Fibroblast of villous mesenchyme (primary cell): ENCODE measurements around the gene CNGA3. TPM values are rescaled to one million over a fixed set of nuclear protein-coding genes. Genes with fewer than 3 reads are reported as not detected.

ENCODE experiments used
- DNase-seq: peaks from one replicate; pipeline ENCODE4 v3.0.0-alpha.2; 2010; ENCODE audit warnings: low read depth
- H3K4me3 ChIP-seq: 2 replicates; pipeline ENCODE4 v1.5.1; 2011; ENCODE audit warnings: low read depth, mild to moderate bottlenecking, low read length
- total RNA-seq: library from RNA; depleted of rRNA; stranded (reverse); fragments of >200 nt; gene quantifications from 2 replicates; pipeline ENCODE4 v1.2.3, GENCODE V29; 2012
- TF ChIP-seq, protein P1 (sequence below): IDR thresholded peaks from 2 replicates; pipeline ENCODE4 v1.5.1; 2012; ENCODE audit warnings: low read depth, mild to moderate bottlenecking, low read length; ENCODE audit not compliant: insufficient read depth

CNGA3 gene
- total RNA-seq, 1 donor = not detected

DNA sequence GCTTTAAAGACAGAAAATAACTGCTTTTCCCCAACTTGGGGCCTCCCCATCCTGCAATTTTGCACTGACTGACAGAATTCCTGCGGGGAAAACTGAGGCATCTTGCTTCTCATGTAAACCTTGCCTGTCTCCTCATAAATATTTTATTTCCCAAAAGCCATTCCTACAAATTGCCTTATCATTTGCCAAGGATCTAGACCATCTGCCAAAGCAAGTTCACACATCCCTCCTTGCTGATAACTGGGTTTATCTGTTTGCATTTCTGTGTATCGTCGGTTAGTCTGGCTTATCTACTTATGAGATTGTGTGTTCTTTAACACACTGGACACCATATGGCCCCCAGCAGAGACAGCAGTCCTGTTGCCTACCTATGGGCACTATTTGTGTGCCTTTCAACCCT is 3.0 kb upstream of the CNGA3 start:
- no peak overlapping the region for H3K4me3 ChIP-seq
- DNase-seq = no peak
- TF ChIP-seq, protein P1, sequence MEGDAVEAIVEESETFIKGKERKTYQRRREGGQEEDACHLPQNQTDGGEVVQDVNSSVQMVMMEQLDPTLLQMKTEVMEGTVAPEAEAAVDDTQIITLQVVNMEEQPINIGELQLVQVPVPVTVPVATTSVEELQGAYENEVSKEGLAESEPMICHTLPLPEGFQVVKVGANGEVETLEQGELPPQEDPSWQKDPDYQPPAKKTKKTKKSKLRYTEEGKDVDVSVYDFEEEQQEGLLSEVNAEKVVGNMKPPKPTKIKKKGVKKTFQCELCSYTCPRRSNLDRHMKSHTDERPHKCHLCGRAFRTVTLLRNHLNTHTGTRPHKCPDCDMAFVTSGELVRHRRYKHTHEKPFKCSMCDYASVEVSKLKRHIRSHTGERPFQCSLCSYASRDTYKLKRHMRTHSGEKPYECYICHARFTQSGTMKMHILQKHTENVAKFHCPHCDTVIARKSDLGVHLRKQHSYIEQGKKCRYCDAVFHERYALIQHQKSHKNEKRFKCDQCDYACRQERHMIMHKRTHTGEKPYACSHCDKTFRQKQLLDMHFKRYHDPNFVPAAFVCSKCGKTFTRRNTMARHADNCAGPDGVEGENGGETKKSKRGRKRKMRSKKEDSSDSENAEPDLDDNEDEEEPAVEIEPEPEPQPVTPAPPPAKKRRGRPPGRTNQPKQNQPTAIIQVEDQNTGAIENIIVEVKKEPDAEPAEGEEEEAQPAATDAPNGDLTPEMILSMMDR = no peak

GRCh38 chr2:98347298-98348065 is 1.2 kb downstream of the CNGA3 start:
- no peak overlapping the region for H3K4me3 ChIP-seq
- DNase-seq = no peak
- TF ChIP-seq, protein P1 = no peak

DNA sequence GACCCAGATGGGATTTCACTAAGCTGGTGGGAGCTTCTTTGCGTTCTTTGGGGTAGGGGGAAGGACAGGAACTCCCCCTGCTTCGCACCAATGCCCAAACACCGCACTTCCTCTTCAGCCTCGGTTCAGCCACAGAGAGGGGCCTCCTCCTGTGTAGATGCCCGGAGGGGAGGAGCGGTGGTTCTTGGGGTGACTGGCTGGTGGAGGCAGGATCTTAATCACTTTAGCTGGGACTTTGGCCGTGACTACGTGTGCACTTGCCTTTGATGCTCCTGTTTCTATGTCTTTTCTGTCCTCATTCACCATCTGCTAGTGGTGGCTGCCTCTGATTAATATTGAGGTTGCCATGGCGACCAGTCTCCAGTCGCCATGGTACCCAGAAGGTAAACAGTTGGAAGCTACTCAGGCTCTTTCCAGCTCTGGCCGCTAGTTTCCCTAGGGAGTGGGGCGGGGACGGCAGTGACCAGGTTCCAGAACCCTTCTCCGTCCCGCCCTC is 1.9 kb downstream of the CNGA3 start:
- no peak overlapping the region for H3K4me3 ChIP-seq
- no peak for DNase-seq

DNA sequence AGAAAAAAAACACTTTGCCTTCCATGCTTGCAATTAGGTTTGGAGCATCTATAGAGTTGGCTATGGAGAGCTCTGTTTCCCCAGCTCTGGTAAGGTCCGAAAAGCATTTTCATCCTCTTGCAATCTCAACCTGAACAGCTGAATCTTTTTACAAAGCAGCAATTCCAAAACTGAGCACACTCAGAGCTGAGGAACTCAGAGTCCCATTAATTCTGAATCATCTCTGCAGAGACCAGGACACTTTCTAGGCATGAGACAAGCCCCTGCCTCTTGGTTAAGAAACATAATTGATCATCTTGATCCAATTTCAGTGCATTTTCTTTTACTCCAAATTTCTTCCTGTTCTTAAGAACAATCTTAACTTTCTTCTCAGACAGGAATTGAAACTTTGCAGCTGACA is 4.2 kb downstream of the CNGA3 start:
- no peak overlapping the region for H3K4me3 ChIP-seq
- TF ChIP-seq, protein P1 = no peak
- DNase-seq = no peak

More for the DNA sequence above, 1.9 kb downstream of the CNGA3 start:
- TF ChIP-seq, protein P1 = no peak

DNA sequence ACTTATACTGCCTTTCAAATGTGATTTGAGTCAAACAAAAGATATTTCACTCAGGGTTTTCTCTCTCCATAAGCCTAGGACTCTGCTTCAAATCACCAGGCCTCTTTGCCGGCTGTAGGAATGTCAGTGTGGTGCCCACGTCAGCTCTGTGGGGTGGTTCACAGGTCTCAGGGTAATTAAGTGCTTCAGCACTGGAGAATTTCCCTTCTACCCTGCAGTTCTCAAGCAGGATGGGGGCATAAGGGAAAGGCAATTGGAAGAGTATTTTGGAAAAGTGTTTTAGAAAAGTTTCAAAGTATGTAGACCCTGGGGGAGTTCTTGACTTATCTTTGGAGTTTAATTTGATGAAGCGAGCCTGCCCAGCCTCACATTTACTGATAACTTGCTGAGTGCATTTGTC is 9.6 kb downstream of the CNGA3 start:
- H3K4me3 ChIP-seq = no peak overlapping the region
- TF ChIP-seq, protein P1 = no peak
- DNase-seq = no peak

- no peak overlapping the region for H3K4me3 ChIP-seq
- no peak for DNase-seq
- TF ChIP-seq, protein P1 = no peak
Observed at GRCh38 chr2:98356729-98357128, 10.5 kb downstream of the CNGA3 start.
